Uterus (tissue), 4 donors: ENCODE measurements around the gene OR51D1. TPM values are rescaled to one million over a fixed set of nuclear protein-coding genes. Genes with fewer than 3 reads are reported as not detected.

Experiments
- DNase-seq, 2 donors: peaks; one replicate each; pipeline ENCODE4 v3.0.0-alpha.2; 2019 to 2020
- H3K27ac ChIP-seq, 2 donors: fragments of 200-600 bp; sonication (generic); 1 replicate in 1 of 2; 2 replicates in 1 of 2; pipeline ENCODE4 v1.5.1; 2016 to 2018
- H3K27me3 ChIP-seq, 2 donors: fragments of 200-600 bp; sonication (generic); one replicate each; pipeline ENCODE4 v1.5.1; 2018 to 2019; ENCODE audit warnings: control low read depth in 1 of 2
- H3K36me3 ChIP-seq, 2 donors: fragments of 200-600 bp; sonication (generic); one replicate each; pipeline ENCODE4 v1.5.1; 2019; ENCODE audit warnings: control low read depth in 1 of 2
- H3K4me1 ChIP-seq, 2 donors: fragments of 200-600 bp; sonication (generic); one replicate each; pipeline ENCODE4 v1.5.1; 2018 to 2019; ENCODE audit warnings: control low read depth in 1 of 2
- H3K4me3 ChIP-seq, 2 donors: fragments of 200-600 bp; sonication (generic); 1 replicate in 1 of 2; 2 replicates in 1 of 2; pipeline ENCODE4 v1.5.1; 2018 to 2019; ENCODE audit warnings: mild to moderate bottlenecking in 1 of 2
- H3K9me3 ChIP-seq, 2 donors: fragments of 200-600 bp; sonication (generic); one replicate each; pipeline ENCODE4 v1.5.1; 2019; ENCODE audit warnings: control low read depth in 1 of 2
- POLR2A ChIP-seq, 2 donors: fragments of 450-650 bp; IDR thresholded peaks; one replicate each; pipeline ENCODE4 v1.6.1; 2016; ENCODE audit warnings: antibody characterized with exemption in 2 of 2, mild to moderate bottlenecking in 1 of 2, moderate library complexity in 1 of 2
- intact Hi-C: fragments of 100-400 bp; cut with DNase I; formaldehyde crosslinking; loops from one replicate; pipeline ENCODE4 v1.15.1; 2023; ENCODE audit warnings: low total_unique reads
- total RNA-seq, 4 donors: library from RNA; depleted of rRNA in 3 of 4; stranded (reverse); fragments of >200 nt in 3 of 4; gene quantifications; one replicate each; pipeline versions ENCODE4 v1.1.0 to v1.2.4, GENCODE V29; 2014 to 2023
- TF ChIP-seq, protein P1 (sequence below), 4 experiments: fragments of 200-600 bp in 2 of 4; fragments of 450-650 bp in 2 of 4; sonication (generic) in 2 of 4; IDR thresholded peaks; one replicate each; pipeline ENCODE4 v1.5.1; 2016 to 2019; ENCODE audit warnings: antibody characterized with exemption in 4 of 4, mild to moderate bottlenecking in 2 of 4, moderate library complexity in 1 of 4
- donor health status: DM: yes; HTN: yes; CAD: no.

The OR51D1 gene
- total RNA-seq, 4 donors from 2014 or later: not detected

DNA sequence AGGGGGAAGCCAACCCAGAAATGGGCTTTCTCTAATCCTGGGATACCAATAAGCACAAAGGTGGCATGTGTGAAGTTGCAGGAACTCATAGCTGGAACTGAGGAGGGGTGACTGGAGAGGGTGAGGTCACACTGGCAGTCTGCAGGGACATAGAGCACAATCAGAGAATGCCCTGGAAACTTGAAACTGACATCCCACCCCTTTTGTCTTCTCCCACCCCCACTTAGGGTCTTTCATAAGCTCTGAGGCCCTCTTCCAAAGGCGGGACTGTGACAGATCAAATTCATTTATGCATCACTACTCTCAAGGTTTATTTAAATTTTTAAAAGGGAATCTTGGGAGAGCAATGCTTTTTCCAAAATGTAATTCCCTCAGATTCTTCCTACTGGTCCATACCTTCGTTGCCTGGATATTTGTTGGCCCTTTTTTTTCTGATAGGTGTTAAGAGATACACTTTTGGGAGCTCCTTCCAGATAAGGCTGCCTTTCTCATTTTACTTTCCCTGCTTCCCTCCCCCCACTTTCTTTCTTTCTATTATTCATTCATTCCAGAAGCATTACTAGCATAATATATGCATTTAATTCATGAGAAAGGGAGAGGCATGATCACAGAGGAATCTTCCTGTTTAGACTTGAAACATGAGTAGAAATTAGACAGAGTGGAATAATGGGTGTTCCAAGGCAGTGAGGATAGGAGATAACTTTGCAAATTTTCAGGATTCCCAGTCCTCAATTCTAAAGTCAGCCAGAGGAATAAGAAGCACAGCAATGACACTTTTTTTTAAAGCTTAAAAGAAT, 45.5 kb downstream of the OR51D1 start:
- intact Hi-C loops: no loop called here
- DNase-seq: no peak
- TF ChIP-seq, protein P1, sequence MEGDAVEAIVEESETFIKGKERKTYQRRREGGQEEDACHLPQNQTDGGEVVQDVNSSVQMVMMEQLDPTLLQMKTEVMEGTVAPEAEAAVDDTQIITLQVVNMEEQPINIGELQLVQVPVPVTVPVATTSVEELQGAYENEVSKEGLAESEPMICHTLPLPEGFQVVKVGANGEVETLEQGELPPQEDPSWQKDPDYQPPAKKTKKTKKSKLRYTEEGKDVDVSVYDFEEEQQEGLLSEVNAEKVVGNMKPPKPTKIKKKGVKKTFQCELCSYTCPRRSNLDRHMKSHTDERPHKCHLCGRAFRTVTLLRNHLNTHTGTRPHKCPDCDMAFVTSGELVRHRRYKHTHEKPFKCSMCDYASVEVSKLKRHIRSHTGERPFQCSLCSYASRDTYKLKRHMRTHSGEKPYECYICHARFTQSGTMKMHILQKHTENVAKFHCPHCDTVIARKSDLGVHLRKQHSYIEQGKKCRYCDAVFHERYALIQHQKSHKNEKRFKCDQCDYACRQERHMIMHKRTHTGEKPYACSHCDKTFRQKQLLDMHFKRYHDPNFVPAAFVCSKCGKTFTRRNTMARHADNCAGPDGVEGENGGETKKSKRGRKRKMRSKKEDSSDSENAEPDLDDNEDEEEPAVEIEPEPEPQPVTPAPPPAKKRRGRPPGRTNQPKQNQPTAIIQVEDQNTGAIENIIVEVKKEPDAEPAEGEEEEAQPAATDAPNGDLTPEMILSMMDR (IDR thresholded peaks at IDR 0.05): no peak
- no peak for TF ChIP-seq POLR2A (IDR thresholded peaks at IDR 0.05)
- no peaks in the 10 kb centered on the region for H3K9me3 ChIP-seq
- H3K4me1 ChIP-seq: no peaks in the 10 kb centered on the region
- H3K4me3 ChIP-seq: no peak overlapping the region
- H3K36me3 ChIP-seq: no peaks in the 10 kb centered on the region
- H3K27ac ChIP-seq: no peak overlapping the region
- H3K27me3 ChIP-seq: no peaks in the 10 kb centered on the region

DNA sequence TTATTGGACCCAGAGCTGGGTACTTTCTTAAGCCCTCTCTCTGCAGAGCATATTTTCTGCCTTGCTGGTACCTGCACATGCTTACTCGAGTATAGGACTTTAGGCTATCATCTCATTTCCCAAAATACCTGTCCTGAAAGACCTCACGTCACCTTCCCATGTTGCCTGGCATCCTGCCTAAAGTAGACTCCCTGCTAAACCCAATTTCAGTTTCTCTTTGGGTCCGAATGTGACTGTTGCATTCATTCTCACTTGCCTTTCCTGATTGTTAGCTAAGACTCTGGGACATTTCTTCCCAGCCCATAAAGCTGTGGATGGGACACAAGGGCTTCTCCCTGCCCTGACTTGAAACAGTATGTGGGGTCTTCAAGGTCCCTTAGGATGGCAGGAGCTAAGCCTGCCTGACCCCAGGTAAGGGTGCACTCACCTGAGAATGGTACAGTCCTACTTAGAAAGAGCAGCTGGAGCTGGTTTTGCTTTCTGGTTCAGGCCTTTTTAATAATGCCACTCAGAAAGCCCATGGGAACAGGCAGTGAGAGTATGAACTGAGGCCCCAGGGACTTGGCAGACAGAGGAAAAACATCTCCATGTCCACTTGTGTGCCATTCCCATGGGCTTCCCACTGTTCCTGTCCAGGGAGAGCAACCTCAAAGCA, 47.5 kb downstream of the OR51D1 start:
- intact Hi-C loops: no loop called here
- TF ChIP-seq POLR2A (IDR thresholded peaks at IDR 0.05): no peak
- TF ChIP-seq, protein P1 (IDR thresholded peaks at IDR 0.05): no peak
- DNase-seq: no peak
- no peak overlapping the region for H3K27ac ChIP-seq
- H3K9me3 ChIP-seq: no peaks in the 10 kb centered on the region
- no peak overlapping the region for H3K4me3 ChIP-seq
- H3K4me1 ChIP-seq: no peaks in the 10 kb centered on the region
- no peaks in the 10 kb centered on the region for H3K27me3 ChIP-seq
- no peaks in the 10 kb centered on the region for H3K36me3 ChIP-seq

Other genes starting within 250 kb of the OR51D1 start
- 10 to 100 TPM in 3 of 4 donors, 1 to 10 TPM in 1; 5.0 to 28.0 (median 17.0) TPM for gene TRIM21, start 243.8 kb upstream of the OR51D1 start, total RNA-seq
- gene OR52K2, start 188.2 kb upstream of the OR51D1 start, total RNA-seq: not detected
- gene OR52K1, start 154.8 kb upstream of the OR51D1 start, total RNA-seq: not detected
- gene OR52M1, start 92.3 kb upstream of the OR51D1 start, total RNA-seq: not detected
- gene OR52I2, start 55.7 kb upstream of the OR51D1 start, total RNA-seq: not detected
- not detected for gene OR52I1, start 43.4 kb upstream of the OR51D1 start, total RNA-seq
- gene TRIM68, start 29.2 kb upstream of the OR51D1 start, total RNA-seq: 10 to 100 TPM in 3 of 4 donors, 1 to 10 TPM in 1; 9.0 to 22.7 (median 13.3) TPM
- 1 to 10 TPM in 2 of 4 donors, under 1 TPM in 1, not detected in 1; 0.26 to 1.4 (median 1.0) TPM for gene OR51E1, start 6.5 kb downstream of the OR51D1 start, total RNA-seq
- gene OR51E2, start 60.4 kb downstream of the OR51D1 start, total RNA-seq: 1 to 10 TPM in 1 of 4 donors, under 1 TPM in 3; 0.26 to 1.8 (median 0.49) TPM
- gene MMP26, start 67.3 kb downstream of the OR51D1 start, total RNA-seq: not detected
- not detected for gene OR51F1, start 132.5 kb downstream of the OR51D1 start, total RNA-seq
- not detected for gene OR52R1, start 166.9 kb downstream of the OR51D1 start, total RNA-seq
- not detected for gene OR51F2, start 183.8 kb downstream of the OR51D1 start, total RNA-seq
- not detected for gene OR51S1, start 211.7 kb downstream of the OR51D1 start, total RNA-seq
- not detected for gene OR51T1, start 244.4 kb downstream of the OR51D1 start, total RNA-seq